ENCODE data around the gene ANXA9.

The ANXA9 gene

GRCh38 chr1:150981805-150982712, at the start of gene ANXA9:
Gene ANXA9 (plus strand): TSS chr1:150982292. CDS start chr1:150983106, 814 bp downstream.
- peak; percentile 18 to 19 for DNase-seq

- no peak for DNase-seq
These were observed 37.2 kb upstream of the ANXA9 start for GRCh38 chr1:150944856-150945255.

- no peak for DNase-seq
These were observed 27.4 kb upstream of the ANXA9 start for GRCh38 chr1:150954708-150955107.

GRCh38 chr1:150955280-150955679, 26.8 kb upstream of the ANXA9 start:
- no peak for DNase-seq

GRCh38 chr1:150957666-150958065, 24.4 kb upstream of the ANXA9 start:
- no peak for DNase-seq

- no peak for DNase-seq
These were observed 21.4 kb upstream of the ANXA9 start for GRCh38 chr1:150960646-150961045.

- DNase-seq = no peak
These were observed 20.3 kb upstream of the ANXA9 start for GRCh38 chr1:150961756-150962155.

GRCh38 chr1:150963321-150964163, 18.6 kb upstream of the ANXA9 start:
- DNase-seq = no peak

GRCh38 chr1:150964164-150964489, 18.0 kb upstream of the ANXA9 start:
- DNase-seq = no peak

- no peak for DNase-seq
These were observed 16.5 kb upstream of the ANXA9 start for GRCh38 chr1:150965605-150966004.

- no peak for DNase-seq
These were observed 16.1 kb upstream of the ANXA9 start for GRCh38 chr1:150966011-150966410.

- no peak for DNase-seq
These were observed 14.2 kb upstream of the ANXA9 start for GRCh38 chr1:150967936-150968335.

GRCh38 chr1:150968491-150968890, 13.6 kb upstream of the ANXA9 start:
- DNase-seq = no peak

GRCh38 chr1:150969626-150970025, 12.5 kb upstream of the ANXA9 start:
- no peak for DNase-seq

- DNase-seq = no peak
These were observed 11.1 kb upstream of the ANXA9 start for GRCh38 chr1:150970808-150971582.

- DNase-seq = no peak
These were observed 10.3 kb upstream of the ANXA9 start for GRCh38 chr1:150971583-150972416.

GRCh38 chr1:150972417-150972940, 9.6 kb upstream of the ANXA9 start:
- DNase-seq = no peak

GRCh38 chr1:150973258-150973835, 8.7 kb upstream of the ANXA9 start:
- no peak for DNase-seq

GRCh38 chr1:150973836-150974579, 8.1 kb upstream of the ANXA9 start:
- DNase-seq = peak; percentile 28 to 44

GRCh38 chr1:150974580-150975478, 7.3 kb upstream of the ANXA9 start, which contains the start of gene CERS2:
Gene CERS2 (minus strand): TSS chr1:150974835. CDS start chr1:150969090, 5,745 bp downstream.
- peak; percentile 42 to 50 for DNase-seq
